GM12864 (cell line): ENCODE data around the gene TMPRSS9.

ENCODE experiments used
- DNase-seq: peaks from one replicate; pipeline ENCODE4 v3.0.0-alpha.2; 2011; ENCODE audit warnings: low read depth
- H3K4me3 ChIP-seq: 2 replicates; pipeline ENCODE4 v1.5.1; 2011; ENCODE audit warnings: mild to moderate bottlenecking, low read depth, low read length, control low read depth
- TF ChIP-seq, protein P1 (sequence below): IDR thresholded peaks from 2 replicates; pipeline ENCODE4 v1.5.1; 2011; ENCODE audit warnings: low read depth, mild to moderate bottlenecking, moderate library complexity, low read length, control low read depth, inconsistent platforms; ENCODE audit errors: missing control alignments

The TMPRSS9 gene

GRCh38 chr19:2359992-2360685 is at the start of gene TMPRSS9:
TSS of gene TMPRSS9 (plus strand) at chr19:2360265. CDS start at chr19:2389786, 29,521 bp downstream.
- DNase-seq = no peak
- TF ChIP-seq, protein P1, sequence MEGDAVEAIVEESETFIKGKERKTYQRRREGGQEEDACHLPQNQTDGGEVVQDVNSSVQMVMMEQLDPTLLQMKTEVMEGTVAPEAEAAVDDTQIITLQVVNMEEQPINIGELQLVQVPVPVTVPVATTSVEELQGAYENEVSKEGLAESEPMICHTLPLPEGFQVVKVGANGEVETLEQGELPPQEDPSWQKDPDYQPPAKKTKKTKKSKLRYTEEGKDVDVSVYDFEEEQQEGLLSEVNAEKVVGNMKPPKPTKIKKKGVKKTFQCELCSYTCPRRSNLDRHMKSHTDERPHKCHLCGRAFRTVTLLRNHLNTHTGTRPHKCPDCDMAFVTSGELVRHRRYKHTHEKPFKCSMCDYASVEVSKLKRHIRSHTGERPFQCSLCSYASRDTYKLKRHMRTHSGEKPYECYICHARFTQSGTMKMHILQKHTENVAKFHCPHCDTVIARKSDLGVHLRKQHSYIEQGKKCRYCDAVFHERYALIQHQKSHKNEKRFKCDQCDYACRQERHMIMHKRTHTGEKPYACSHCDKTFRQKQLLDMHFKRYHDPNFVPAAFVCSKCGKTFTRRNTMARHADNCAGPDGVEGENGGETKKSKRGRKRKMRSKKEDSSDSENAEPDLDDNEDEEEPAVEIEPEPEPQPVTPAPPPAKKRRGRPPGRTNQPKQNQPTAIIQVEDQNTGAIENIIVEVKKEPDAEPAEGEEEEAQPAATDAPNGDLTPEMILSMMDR = no peak
- no peak within 1 kb of the TSS for H3K4me3 ChIP-seq

DNA sequence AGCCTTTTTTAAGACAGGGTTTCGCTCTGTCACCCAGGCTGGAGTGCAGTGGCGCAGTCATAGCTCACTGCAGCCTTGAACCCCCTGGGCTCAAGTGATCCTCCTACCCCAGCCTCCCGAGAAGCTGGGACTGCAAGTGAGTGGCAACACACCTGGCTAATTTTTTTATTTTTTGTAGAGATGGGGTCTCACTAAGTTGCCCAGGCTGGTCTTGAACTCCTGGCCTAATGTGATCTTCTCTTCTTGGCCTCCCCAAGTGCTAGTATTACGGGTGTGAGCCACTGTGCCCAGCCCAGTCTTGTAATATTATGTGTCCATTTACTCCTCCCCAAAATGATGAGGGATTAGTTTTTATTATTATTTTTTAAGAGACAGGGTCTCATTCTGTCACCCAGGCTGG is 49.0 kb upstream of the TMPRSS9 start:
- TF ChIP-seq, protein P1 = no peak
- no peak overlapping the region for H3K4me3 ChIP-seq
- DNase-seq = no peak

DNA sequence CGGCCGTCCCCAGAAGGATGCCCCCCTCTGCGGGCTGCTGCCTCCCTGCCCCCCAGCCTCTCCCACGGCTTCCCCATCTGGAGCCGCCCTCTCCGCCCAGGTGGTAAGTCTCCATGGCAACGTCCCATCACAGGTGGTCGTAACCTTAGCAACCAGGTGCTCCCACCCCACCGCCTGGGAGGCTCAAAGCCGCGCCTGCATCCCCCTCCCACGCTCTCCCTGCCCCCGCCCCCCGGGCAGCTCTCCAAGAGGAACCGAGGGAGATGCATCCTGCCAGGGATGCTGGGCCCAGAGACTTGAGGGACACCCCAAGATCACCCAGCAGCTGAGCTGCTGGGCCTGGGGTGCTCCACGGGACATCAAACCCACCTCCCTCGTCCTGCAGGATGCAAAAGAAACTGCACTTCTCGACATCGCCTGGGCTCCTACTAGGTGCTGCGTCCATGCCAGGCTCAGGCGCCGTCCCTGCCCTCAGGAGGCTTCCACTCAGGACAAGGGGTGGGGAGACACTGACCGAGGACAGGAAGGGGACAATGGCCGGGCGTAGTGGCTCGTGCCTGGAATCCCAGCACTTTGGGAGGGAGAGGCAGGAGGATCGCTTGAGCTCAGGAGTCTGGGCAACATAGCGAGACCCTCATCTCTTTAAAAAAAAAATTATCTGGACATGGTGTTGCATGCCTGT is 47.1 kb upstream of the TMPRSS9 start:
- DNase-seq = no peak
- TF ChIP-seq, protein P1 = no peak
- H3K4me3 ChIP-seq = no peak overlapping the region

DNA sequence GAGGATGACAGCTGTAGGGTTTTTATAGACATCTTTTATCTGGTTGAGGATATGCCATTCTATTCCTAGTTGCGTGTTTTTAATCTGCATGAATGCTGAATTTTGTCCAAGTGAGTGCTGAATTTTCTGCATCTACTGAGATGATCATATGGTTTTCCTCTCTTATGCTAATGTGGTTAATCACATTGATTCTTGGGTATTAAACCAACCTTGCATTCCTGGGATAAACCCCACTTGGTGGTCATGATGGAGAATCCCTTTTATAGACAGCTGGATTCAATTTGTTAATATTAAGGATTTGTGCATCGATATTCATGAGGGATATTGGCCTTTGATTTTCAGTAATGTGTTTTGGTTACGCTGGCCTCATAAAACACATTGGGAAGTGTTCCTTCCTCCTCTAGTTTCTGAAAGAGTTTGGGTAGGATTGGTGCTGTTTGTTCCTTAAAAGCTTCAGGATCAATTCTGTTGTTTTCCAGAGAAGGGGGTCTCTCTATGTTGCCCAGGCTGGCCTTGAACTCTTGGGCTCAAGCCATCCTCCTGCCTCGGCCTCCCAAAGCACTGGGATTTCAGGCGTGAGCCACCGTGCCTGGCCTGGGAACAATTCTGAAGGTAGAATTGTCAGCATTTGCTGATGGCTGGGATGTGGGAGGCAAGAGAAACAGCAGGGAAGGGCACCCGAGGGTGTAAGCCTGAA is 44.8 kb upstream of the TMPRSS9 start:
- TF ChIP-seq, protein P1 = no peak
- no peak for DNase-seq
- H3K4me3 ChIP-seq = no peak overlapping the region

DNA sequence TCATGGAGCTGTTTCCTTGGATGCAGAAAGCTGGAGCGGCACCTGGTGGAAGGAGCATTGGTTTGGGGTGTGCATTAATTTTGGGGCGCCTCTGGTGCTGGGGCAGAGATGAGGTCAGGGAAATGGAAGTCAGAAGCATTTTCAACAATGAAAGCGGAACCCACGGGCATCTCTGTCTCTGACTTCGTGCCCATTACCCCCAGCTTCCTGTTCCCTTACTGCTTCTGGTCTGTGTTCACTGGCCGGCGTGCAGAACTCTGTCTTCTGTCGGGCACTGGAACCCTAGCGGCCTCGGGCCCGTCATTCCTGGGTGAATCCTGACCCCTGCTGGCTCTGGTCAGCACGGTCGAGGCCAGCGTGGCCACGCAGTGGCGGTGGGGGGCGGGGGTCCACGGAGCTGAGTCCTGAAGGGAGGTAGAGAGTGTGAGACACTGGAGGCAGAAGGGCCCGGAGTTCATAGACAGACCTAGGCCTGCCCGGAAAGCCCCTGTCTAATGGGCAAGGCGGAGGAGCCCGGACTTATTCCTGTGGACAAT is 44.2 kb upstream of the TMPRSS9 start:
- no peak for DNase-seq
- no peak overlapping the region for H3K4me3 ChIP-seq
- TF ChIP-seq, protein P1 = peak; percentile 46

DNA sequence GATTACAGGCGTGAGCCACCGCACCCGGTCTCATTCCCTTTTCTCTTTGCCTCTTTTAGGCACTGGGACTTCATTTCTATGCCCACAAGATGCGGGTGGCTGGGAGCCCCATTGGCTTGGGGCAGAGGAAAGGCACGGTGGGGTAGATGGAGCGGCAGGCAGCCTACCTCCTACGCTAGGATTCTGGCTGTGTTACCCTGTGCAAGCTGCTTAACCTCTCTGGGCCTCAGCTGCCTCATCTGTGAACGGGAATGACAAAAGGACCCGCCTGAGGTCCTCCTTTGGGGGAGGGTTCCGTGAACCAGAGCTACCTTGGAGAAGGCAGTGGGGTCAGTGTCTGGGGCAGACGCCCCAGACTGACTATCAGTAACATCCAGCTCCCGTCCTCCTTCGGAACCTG is 42.8 kb upstream of the TMPRSS9 start:
- DNase-seq = no peak
- TF ChIP-seq, protein P1 = no peak
- no peak overlapping the region for H3K4me3 ChIP-seq
